H1 (cell line): ENCODE data around the gene OXNAD1. TPM values are rescaled to one million over a fixed set of nuclear protein-coding genes. Genes with fewer than 3 reads are reported as not detected.

ENCODE experiments used
- JUN ChIP-seq: IDR thresholded peaks from 2 replicates; pipeline ENCODE4 v1.6.1; 2011; ENCODE audit warnings: low read depth, mild to moderate bottlenecking, improper control_type of control experiment, low read length
- polyA plus RNA-seq, 7 experiments: library from polyadenylated mRNA; depleted of rRNA in 3 of 7; stranded (reverse) in 5 of 7; unstranded in 2 of 7; fragments of >200 nt in 5 of 7; fragments of 200-250 nt in 2 of 7; gene quantifications; 1 replicate in 5 of 7; 2 replicates in 1 of 7; 4 replicates in 1 of 7; pipeline versions ENCODE4 v1.2.1 to v1.2.3, GENCODE V29; 2011 to 2013; ENCODE audit warnings: missing spikeins in 2 of 7, mixed read lengths in 2 of 7
- total RNA-seq: library from RNA; stranded (reverse); fragmentation: NEBNext Ultra II Directional; extraction: Animal tissue kit (Norgen Biotek cat#: 25700); gene quantifications from 2 replicates; pipeline ENCODE4 v1.2.1, GENCODE V29; 2021
- TF ChIP-seq, protein P1 (sequence below), 3 experiments: IDR thresholded peaks; 1 replicate in 2 of 3; 2 replicates in 1 of 3; pipeline versions ENCODE4 v1.5.1 to v1.6.1; 2011; ENCODE audit warnings: low read length in 3 of 3, mild to moderate bottlenecking in 3 of 3, inconsistent platforms in 2 of 3, low read depth in 1 of 3, moderate library complexity in 1 of 3; ENCODE audit not compliant: insufficient read depth in 1 of 3; ENCODE audit errors: control extremely low read depth in 1 of 3

OXNAD1 gene
- total and polyA plus RNA-seq, 2 of the 8 experiments (the other 6 are each of a cell fraction or from before 2014, with no cell fraction given), result 14.9 to 24.8 TPM

GRCh38 chr3:16222547-16222946 is 42.5 kb upstream of the OXNAD1 start (continued):
- TF ChIP-seq, protein P1, sequence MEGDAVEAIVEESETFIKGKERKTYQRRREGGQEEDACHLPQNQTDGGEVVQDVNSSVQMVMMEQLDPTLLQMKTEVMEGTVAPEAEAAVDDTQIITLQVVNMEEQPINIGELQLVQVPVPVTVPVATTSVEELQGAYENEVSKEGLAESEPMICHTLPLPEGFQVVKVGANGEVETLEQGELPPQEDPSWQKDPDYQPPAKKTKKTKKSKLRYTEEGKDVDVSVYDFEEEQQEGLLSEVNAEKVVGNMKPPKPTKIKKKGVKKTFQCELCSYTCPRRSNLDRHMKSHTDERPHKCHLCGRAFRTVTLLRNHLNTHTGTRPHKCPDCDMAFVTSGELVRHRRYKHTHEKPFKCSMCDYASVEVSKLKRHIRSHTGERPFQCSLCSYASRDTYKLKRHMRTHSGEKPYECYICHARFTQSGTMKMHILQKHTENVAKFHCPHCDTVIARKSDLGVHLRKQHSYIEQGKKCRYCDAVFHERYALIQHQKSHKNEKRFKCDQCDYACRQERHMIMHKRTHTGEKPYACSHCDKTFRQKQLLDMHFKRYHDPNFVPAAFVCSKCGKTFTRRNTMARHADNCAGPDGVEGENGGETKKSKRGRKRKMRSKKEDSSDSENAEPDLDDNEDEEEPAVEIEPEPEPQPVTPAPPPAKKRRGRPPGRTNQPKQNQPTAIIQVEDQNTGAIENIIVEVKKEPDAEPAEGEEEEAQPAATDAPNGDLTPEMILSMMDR (IDR thresholded peaks at IDR 0.05; ENCODE audit: control extremely low read depth in 1 of 3, insufficient read depth in 1 of 3, low read depth in 1 of 3, low read length in 3 of 3), result no peak
- TF ChIP-seq JUN, result no peak
